Stimulated activated CD4-positive, alpha-beta T cell treated with anti-CD3 and anti-CD28 coated beads, Interleukin-2, amount 100 ng/mL, for 48 hours (primary cell): Measurements from ENCODE around the gene PDE6G.
A peak's percentile ranks its signal among the peaks of the same experiment; 100 is the strongest.

Source experiments
- DNase-seq, 2 donors: peaks; one replicate each; pipeline ENCODE4 v3.0.0-alpha.2; 2020

The PDE6G gene

GRCh38 chr17:81656835-81657234 is 493 bp upstream of the PDE6G start:
- no peak for DNase-seq

- no peak for DNase-seq
These were observed 794 bp downstream of the PDE6G start for GRCh38 chr17:81655378-81656117.

DNA sequence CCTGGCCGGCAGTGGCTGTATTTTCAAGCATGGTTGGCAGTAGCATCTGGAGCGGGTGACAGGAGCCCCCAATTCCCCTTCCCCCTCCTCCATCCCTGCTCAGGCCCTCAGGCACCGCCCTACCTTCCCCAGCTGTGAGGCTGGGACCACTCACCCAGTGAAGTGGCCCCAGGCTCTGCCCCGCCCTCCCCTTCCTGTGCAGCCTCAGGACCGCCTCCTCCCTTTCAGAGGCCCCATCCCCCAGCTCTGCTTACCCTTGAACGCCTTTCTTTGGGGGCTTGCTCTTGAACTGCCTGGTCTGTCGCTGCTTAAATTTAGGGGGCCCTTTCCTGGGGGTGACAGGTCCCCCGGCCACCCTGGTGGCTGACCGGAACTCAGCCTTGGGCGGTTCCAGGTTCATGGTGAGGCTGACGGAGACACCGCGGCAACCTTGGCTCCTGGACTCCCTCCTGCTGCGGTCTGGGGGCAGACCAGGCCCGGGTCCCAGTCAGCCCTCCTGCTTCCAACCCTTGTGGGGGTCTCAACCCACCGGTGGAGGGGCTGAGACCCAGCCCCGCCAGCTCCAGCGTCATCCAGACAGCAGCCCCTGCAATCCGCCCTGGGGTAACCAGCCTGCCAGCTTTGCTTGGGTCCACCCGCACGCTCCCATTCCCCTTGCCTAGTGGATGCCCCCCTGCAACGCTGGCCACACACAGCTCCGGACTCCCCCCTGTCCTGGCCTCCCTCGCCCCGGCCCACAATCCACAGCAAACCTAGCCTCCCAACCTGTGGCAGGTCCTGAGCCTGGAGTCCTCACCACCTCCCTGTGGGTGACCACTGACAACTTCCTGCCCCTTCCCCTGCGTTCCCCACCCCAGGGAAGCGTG is 3.2 kb downstream of the PDE6G start:
- no peak for DNase-seq

DNA sequence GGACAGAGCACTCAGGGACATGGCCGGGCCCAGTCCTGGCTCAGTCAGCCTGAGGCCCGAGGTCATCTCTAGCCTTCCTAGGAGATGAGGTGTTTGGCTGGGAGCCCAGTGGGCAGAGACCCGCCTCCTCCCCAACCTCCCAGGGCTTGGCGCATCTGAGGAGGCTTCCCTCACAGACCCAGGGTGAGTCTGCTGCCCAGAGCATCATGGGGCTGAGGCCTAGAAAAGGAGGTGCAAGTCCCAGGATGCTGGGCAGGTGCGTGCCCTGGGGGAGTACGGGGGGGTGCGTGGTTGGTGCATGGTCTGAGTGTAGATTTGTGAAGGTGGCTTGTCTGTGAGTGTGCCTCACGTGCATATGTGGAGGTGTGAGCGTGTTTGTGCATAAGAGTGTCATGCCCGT is 4.7 kb downstream of the PDE6G start:
- DNase-seq, result no peak

DNA sequence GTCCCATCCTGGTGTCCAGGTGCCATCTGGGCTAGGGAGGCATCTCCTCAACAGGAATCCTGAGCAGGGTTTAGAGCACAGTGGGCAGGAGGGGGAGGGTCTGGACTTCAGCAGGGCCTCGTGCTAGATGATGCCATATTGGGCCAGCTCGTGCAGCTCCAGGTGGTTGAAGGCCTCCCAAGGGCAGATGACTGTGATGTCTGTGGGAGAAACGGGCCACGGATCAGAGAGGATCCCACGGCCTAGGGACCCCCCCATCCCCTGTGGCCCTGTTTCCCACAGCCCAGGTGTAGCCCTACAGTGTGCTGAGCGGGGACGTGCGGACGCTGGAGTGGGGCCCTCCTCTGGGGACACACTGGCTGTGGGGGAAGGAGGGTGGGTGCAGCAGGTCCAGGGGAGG is 5.4 kb downstream of the PDE6G start:
- no peak for DNase-seq

DNA sequence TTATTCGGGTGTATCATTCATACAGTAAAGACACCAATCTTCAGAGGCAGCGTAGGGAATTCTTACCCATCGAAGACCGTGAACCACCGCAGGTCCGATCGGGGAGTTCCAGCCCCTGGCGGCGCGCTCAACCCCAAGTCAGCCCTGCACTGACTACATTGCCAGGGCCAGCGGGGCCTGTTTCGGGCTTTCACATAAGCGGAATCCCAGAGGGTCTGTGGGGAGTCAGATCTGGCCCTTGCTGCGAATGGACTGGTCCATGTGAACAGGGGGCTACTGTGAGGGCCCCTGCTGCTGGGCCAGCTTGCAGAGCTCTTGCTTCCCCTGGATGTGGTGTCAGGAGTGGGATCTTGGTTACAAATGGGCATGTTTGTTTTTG is 7.6 kb downstream of the PDE6G start:
- DNase-seq, result no peak

DNA sequence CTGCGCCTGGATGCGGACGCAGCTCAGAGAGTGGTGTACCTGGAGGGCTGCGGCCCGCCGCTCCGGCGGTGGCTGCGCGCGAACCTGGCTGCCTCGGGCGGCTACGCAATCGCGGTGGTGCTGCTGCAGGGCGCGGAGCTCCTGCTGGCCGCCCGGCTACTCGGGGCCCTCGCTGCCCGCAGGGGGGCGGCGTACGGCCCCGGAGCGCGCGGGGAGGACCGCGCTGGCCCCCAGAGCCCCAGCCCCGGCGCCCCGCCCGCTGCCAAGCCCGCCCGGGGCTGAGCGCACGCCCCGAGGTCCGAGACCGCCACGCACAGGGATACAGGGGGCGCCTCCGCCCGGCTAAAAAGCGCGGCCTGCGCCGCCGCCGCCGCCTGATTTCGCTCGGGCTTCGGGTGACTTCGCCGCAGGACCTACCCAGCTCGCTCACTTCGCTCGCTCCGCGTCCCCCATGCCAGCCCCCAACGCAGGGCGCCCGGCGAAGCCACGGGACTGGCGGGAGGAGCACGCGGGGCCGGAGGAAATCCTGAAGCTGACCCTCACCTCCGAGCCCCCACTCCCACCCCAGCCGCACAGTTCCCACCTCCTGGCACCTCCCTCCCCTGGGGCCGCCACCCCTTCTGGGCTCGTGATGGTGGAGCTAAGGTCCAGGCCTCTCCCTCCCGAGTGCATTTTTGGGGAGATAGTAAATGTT is 8.2 kb downstream of the PDE6G start:
- DNase-seq, result no peak

DNA sequence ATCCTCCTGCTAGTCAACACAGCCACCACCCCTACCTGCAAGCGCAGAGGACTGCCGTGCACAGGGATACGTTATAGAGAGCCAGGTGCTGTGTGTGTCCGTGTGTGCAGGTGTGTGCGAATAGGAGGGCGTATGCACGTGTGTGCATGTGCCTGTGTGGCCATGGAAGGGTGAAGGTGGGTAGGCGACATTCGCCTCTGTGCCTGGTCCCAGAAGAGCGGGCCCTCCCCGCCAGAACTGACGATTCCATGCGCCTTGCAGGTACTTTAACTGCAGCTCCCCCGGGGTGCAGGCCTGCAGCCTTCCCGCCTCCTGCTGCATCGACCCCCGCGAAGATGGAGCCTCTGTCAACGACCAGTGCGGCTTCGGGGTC is 8.7 kb downstream of the PDE6G start:
- no peak for DNase-seq

DNA sequence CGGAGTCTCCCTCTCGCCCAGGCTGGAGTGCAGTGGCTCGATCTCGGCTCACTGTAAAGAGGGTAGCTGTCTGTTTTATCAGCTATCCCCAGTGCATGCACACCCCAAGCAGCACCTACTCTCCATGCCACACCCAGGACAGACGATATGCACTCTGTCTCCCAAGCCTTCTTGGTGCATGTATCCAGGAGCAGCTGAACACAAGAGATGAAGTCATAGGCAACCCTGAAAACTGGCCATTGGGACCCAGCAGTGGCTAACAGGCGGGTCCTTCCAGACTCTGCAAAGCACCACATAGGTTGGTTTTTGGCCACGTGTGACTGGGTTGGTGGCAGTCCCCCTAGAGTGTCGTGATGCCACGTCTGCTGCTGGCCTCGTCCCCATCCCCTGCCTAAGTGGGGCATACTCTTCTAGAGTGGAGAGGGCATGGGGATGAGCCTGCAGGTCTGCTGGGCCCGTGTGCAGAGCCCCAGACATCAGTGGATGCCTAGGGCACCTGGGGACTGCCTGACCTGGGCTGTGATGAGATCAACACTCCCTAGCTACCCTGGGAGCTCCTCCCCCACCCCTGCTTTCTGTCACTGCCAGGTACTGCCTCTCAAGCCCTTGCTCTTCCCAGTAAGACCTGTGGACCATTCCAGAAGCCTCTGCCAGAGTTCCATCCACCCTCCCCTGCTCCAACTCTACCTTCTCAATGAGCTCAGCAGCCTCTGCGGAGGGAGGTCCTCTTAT is 9.3 kb downstream of the PDE6G start:
- no peak for DNase-seq

GRCh38 chr17:81644976-81645952 is 11.1 kb downstream of the PDE6G start:
- DNase-seq, result no peak

- DNase-seq, result no peak
These were observed 11.8 kb downstream of the PDE6G start for GRCh38 chr17:81644496-81644895.

DNA sequence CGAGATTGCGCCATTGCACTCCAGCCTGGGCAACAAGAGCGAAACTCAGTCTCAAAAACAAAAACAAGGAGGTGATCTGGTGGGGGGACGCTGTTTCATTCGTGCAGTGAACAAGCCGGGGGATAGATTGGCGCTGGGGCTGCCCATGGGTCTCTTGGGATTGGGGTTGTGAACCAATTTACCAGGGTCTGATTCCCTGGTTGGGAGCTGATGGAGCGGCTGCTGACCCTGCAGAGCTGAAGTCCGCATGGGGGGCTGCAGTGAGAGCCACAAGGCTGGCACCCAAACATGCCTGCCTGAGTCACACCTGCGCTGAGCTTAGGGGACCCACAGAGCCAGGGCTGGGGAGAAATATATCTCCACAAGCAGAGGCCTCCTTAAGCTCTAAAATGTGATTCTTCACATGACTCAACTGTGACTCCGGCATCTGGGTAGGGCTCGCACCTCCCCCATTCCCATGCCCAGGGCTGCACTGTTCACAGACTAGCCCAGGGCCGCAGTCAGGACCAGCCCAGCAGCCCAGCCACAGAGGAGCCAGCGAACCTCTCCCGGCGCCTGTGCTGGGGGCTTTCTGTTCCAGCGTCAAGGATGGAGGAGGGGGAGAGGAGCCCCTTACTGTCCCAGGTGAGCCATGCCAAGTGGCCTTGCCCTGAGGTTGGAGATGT is 14.4 kb downstream of the PDE6G start:
- no peak for DNase-seq

DNA sequence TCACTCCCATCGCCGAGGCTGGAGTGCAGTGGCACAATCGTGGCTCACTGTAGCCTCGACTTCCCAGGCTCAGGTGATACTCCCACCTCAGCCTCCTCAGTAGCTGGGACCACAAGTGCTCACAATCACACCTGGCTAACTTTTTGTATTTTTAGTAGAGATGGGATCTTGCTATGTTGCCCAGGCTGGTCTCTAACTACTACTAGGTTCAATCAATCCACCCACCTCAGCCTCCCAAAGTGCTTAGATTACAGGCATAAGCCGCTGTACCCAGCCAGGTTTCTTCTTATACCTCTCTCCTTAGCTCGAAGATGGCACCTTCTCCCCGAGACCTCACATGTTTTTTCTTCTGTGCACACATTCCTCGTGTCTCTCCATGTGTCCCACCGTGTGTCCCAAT is 16.3 kb downstream of the PDE6G start:
- no peak for DNase-seq

- no peak for DNase-seq
These were observed 17.7 kb downstream of the PDE6G start for GRCh38 chr17:81638683-81639082.

GRCh38 chr17:81636505-81637288 is 19.6 kb downstream of the PDE6G start, which contains the start of the genes NPLOC4 and TSPAN10:
Gene NPLOC4, minus strand, starts transcription at chr17:81637112. Its CDS starts 182 bp downstream, at chr17:81636930.
Gene TSPAN10, plus strand, starts transcription at chr17:81637196. Its CDS starts 5,217 bp downstream, at chr17:81642413.
- DNase-seq, result peak; percentile 83 to 92

DNA sequence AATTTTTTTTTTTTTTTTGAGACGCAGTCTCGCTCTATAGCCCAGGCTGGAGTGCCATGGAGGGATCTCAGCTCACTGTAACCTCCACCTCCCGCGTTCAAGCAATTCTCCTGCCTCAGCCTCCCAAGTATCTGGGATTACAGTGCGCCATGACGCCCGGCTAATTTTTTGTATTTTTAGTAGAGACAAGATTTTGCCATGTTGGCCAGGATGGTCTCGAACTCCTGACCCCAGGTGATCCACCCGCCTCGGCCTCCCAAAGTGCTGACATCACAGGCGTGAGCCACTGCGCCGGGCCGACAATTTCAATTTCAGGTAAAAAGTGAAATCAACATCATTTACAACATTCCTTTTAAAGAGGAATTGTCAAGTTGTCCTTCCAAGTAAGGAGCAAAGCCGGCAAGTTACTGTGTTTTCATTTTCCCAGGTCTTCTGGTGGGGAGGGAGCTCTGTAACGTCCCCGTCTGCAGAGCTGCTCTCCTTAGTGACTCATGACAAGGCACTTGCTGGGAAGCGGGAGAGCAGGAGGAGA is 20.3 kb downstream of the PDE6G start:
- DNase-seq, result no peak

- no peak for DNase-seq
These were observed 20.9 kb downstream of the PDE6G start for GRCh38 chr17:81635431-81635830.

DNA sequence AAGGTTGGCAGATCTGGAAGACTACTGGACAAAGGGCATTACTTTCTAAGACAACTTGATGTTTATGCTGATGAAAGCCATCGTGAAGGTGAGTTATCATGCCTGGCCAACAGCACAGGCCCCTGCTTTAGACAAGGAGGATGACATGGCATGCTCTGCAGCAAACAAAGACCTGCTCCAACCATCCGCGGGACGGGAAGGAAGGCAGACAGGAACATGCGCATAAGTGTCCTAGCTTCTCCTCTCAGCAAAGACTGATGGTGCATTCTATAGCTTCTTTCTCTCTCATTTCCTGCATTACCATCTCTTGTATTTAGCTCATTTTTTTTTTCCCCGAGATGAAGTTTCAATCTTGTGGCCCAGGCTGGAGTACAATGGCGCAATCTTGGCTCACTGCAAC is 24.9 kb downstream of the PDE6G start:
- no peak for DNase-seq

DNA sequence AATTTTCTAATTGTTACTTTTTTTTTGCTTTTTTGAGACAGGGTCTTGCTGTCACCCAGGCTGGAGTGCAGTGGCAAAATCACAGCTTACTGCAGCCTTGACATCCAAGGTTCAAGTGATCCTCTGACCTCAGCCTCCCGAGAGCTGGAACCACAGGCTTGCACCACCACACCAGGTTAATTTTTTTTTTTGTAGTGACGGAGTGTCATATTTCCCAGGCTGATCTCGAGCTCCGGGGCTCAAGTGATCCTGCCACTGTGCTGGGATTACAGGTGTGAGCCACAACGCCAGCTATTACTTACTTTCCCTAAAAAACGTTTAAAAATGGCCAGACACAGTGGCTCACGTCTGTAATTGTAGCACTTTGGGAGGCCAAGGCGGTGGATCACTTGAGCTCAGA is 26.1 kb downstream of the PDE6G start:
- no peak for DNase-seq
